GM10248 (cell line): ENCODE measurements around the gene CLN5.

ENCODE experiments used
- CTCF ChIA-PET: fragments of 300-600 bp; sonication (Branson Sonifier 250); formaldehyde crosslinking; extraction: SDS; loops from one replicate; lab custom pipeline; 2021; ENCODE audit warnings: antibody characterized with exemption; lab: Yijun Ruan, JAX
- POLR2A ChIA-PET: fragments of 350-650 bp; sonication (Branson Sonifier 250); formaldehyde crosslinking; extraction: SDS; loops from one replicate; lab custom pipeline; 2020; ENCODE audit warnings: antibody characterized with exemption; lab: Yijun Ruan, JAX
- DNase-seq: peaks from one replicate; pipeline ENCODE4 v3.0.0; 2012; ENCODE audit errors: extremely low spot score
- TF ChIP-seq, protein P1 (sequence below): IDR thresholded peaks from 2 replicates; pipeline ENCODE4 v1.5.1; 2012; ENCODE audit warnings: mild to moderate bottlenecking, low read depth; ENCODE audit errors: extremely low read depth, missing control alignments, control extremely low read depth

Gene CLN5

DNA sequence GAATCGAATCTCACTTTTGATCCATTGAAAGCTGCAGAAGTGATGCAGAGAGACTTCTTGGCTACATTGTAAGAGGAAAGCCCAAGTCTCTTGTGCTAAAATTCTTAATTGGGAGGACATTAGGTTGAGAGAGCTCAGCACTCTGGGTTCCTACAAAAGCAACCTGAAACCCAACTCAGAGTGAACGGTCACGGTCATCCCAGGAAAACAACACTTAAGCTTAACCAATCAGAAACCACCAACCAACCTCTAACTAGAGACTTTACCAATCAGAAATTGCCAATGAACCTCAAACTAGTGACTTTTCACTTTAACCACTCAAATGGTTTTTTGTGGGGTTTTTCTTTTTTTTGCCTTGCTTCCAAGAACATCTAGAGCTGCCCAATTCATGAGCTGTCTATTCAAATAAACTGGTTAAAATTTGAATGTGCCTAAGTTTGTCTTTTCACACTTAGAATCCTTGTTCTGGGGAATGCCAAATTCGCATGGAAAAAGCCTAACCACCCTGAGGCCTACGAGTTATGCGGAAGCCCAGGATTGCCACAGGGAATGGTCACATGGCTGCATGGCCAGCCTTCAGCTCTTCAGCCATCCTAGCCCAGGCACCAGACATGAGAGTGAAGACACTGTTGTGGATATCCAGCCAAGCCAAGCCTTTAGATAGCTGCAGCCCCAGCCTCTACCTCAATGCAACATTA is 17.8 kb upstream of the CLN5 start:
- TF ChIP-seq, protein P1, sequence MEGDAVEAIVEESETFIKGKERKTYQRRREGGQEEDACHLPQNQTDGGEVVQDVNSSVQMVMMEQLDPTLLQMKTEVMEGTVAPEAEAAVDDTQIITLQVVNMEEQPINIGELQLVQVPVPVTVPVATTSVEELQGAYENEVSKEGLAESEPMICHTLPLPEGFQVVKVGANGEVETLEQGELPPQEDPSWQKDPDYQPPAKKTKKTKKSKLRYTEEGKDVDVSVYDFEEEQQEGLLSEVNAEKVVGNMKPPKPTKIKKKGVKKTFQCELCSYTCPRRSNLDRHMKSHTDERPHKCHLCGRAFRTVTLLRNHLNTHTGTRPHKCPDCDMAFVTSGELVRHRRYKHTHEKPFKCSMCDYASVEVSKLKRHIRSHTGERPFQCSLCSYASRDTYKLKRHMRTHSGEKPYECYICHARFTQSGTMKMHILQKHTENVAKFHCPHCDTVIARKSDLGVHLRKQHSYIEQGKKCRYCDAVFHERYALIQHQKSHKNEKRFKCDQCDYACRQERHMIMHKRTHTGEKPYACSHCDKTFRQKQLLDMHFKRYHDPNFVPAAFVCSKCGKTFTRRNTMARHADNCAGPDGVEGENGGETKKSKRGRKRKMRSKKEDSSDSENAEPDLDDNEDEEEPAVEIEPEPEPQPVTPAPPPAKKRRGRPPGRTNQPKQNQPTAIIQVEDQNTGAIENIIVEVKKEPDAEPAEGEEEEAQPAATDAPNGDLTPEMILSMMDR, result no peak
- DNase-seq, result no peak
- CTCF ChIA-PET, result interaction anchor here (1.6 to 2.9 kb wide), 2 partner anchors 11 to 31 kb away, joined by 5 to 10 read pairs; no protein-coding TSS in a partner anchor
- POLR2A ChIA-PET, result no interaction called here

DNA sequence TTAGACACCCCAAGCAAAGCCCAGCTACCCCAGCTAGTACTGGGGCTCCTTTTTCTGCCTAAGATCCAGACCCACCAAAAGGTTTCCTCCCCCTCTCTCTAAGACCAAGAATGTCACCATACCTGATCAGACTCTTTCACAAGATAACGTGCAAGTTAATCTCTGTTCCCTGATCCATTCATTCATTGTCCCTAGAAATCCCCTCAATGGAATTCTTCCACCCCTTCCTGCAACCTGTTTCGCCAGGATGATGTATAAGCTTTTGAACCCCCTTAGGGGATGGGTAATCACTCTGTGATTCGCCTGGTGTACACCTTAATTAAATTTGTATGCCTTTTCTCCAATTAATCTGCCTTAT is 17.3 kb upstream of the CLN5 start:
- TF ChIP-seq, protein P1, result no peak
- DNase-seq, result no peak
- CTCF ChIA-PET, result interaction anchor here (0.8 to 2.9 kb wide), 3 partner anchors 10 to 30 kb away, joined by 3 to 10 read pairs (median 5); no protein-coding TSS in a partner anchor
- POLR2A ChIA-PET, result no interaction called here

DNA sequence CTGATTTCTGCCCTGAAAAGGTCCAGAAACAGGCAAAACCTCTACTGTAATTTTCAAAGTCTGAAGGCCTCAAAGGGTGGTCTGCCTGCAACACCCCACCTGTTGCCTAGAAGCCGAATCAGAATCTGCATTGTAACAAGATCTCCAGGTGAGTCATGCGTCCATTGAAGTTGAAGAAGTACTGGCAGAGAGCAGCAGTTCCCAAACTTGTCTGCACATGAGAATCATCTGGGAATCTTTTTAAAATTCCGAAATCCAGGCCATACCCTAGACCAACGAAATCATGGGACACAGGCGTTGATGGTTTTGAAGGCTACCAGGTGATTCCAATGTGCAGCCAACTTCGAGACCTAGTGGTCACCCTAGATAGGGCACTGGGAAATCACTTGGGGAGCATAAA is 16.0 kb upstream of the CLN5 start:
- DNase-seq, result no peak
- ChIA-PET CTCF (interaction anchor here (0.7 to 1.4 kb wide), 2 partner anchors 12 to 78 kb away, joined by 3 read pairs; no protein-coding TSS in a partner anchor), POLR2A (no interaction called here)
- TF ChIP-seq, protein P1, result no peak

DNA sequence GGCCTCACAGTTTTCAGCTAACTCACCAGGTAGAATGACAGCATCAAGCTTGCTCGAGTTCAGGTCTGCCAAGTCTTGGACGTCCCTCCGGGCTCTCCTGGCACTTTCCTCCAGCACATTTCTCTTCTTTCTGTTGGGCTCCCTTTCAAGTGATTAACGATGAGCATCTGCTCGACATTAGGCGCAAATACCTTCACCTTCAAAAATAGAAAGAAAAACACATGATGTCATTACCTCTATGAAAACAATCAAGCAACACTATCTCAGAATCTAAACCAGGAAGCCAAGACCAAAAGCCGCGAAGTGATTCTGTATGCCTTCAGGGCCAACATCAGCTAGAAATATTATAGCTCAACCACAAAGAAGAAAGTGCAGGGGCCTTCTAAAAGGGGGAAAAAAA is 15.4 kb upstream of the CLN5 start:
- ChIA-PET POLR2A (no interaction called here), CTCF (interaction anchor here (0.7 to 1.4 kb wide), 5 partner anchors 9 to 1281 kb away, joined by 3 to 8 read pairs (median 4); no protein-coding TSS in a partner anchor)
- DNase-seq, result no peak
- TF ChIP-seq, protein P1, result no peak

DNA sequence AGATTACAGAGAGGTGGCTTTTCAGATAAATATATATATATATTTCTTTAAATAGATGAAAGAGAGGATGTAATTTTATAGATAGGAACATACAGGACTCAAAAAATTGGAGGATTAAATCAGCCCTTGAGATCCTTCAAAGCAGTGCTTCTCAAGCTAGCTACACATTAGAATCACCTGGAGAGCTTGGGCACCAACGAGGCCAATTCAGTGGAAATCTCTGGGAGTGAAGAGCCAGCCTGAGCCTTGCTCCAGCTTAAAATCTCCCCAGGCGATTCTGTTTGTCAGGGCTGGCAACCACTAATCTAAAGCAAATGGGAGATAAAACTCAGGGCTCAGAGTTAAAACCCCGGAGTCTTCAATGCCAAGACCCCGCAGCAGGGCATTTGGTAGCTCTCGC is 15.0 kb upstream of the CLN5 start:
- ChIA-PET CTCF (interaction anchor here (0.7 to 1.4 kb wide), 7 partner anchors 9 to 1281 kb away, joined by 3 to 8 read pairs (median 4); no protein-coding TSS in a partner anchor), POLR2A (no interaction called here)
- DNase-seq, result no peak
- TF ChIP-seq, protein P1, result no peak

DNA sequence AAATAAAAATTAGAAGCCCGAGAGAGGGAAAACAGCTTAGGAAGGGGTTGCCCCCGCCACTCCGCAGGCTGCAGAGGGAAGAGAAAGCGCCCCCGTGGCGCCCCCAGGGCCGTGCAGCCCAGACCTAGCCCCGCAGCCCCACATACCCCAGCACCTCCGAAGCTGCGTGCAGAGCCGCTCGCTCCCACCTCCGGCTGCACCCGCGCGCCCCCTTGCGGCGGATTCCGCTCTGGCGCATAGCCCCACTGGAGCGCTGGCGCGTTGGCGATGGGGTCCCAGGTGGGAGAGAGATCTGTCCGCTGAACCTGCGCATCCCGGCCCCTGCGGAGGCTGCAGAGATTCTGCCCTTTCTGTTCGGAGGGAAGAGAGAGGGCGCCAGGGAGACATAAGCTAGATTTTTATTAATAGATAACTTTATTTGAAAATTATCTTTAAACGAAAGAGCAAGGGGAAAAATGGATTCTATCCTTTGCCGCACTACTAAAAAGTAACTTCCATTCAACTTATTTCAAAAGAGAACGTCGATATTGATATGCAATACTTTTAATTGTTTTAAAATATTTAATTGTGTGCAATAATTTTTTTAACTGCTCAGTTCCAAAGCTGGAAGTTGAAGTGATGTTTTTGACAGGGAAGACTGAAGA is 11.7 kb upstream of the CLN5 start:
- peak; percentile 93 for DNase-seq
- TF ChIP-seq, protein P1, result peak; percentile 99
- POLR2A ChIA-PET, result no interaction called here
- CTCF ChIA-PET, result interaction anchor here (0.7 to 6.5 kb wide), 29 partner anchors 10 to 1513 kb away, joined by 3 to 57 read pairs (median 4); partner anchors contain the start of genes CLN5 and KCTD12
